EL (cell line): ENCODE results near the gene SMIM14.
"Not testable (repeated sequence)": the region's sequence is repeated elsewhere in the genome, so short reads cannot be mapped to it uniquely, and the experiment has no call there.

Experiments used
- DNase-seq: peaks from one replicate; pipeline ENCODE4 v3.0.0-alpha.2; 2016

SMIM14 gene

GRCh38 chr4:39642885-39643552 is 4.4 kb upstream of the SMIM14 start:
- DNase-seq = no peak

GRCh38 chr4:39641451-39641850 is 2.8 kb upstream of the SMIM14 start:
- DNase-seq = no peak

GRCh38 chr4:39637586-39638353 is 895 bp downstream of the SMIM14 start:
- DNase-seq = peak; percentile 76

- no peak for DNase-seq
Measured at GRCh38 chr4:39637221-39637585, 1.5 kb downstream of the SMIM14 start.

- DNase-seq = peak; percentile 30
Measured at GRCh38 chr4:39636531-39637184, 2.0 kb downstream of the SMIM14 start.

GRCh38 chr4:39635023-39635422 is 3.6 kb downstream of the SMIM14 start:
- DNase-seq = no peak

- no peak for DNase-seq
Measured at GRCh38 chr4:39631700-39632079, 7.0 kb downstream of the SMIM14 start.

GRCh38 chr4:39627413-39627812 is 11.3 kb downstream of the SMIM14 start:
- no peak for DNase-seq

GRCh38 chr4:39626913-39627312 is 11.8 kb downstream of the SMIM14 start:
- no peak for DNase-seq

- no peak for DNase-seq
Measured at GRCh38 chr4:39626261-39626660, 12.4 kb downstream of the SMIM14 start.

- DNase-seq = peak; percentile 92
Measured at GRCh38 chr4:39621582-39621981, 17.1 kb downstream of the SMIM14 start.

- peak; percentile 31 for DNase-seq
Measured at GRCh38 chr4:39620551-39621313, 17.9 kb downstream of the SMIM14 start.

GRCh38 chr4:39617534-39617933 is 21.1 kb downstream of the SMIM14 start:
- no peak for DNase-seq

GRCh38 chr4:39616651-39617050 is 22.0 kb downstream of the SMIM14 start:
- peak; percentile 46 for DNase-seq

GRCh38 chr4:39616112-39616511 is 22.6 kb downstream of the SMIM14 start:
- not testable (repeated sequence) for DNase-seq

GRCh38 chr4:39614487-39615162 is 24.0 kb downstream of the SMIM14 start:
- peak; percentile 62 for DNase-seq

GRCh38 chr4:39613093-39613656 is 25.5 kb downstream of the SMIM14 start:
- peak; percentile 51 for DNase-seq

GRCh38 chr4:39609454-39609931 is 29.2 kb downstream of the SMIM14 start:
- DNase-seq = no peak

GRCh38 chr4:39608451-39608850 is 30.2 kb downstream of the SMIM14 start:
- no peak for DNase-seq

GRCh38 chr4:39606747-39607146 is 31.9 kb downstream of the SMIM14 start:
- no peak for DNase-seq

GRCh38 chr4:39597695-39598381 is 40.8 kb downstream of the SMIM14 start:
- DNase-seq = no peak

GRCh38 chr4:39596971-39597370 is 41.7 kb downstream of the SMIM14 start:
- no peak for DNase-seq
